Suppressor macrophage (primary cell): Measurements from ENCODE around the gene RALY.

Experiments
- DNase-seq, 4 experiments: peaks; one replicate each; pipeline ENCODE4 v3.0.0-alpha.2; 2020 to 2022
- total RNA-seq, 17 experiments: gene quantifications; one replicate each; lab custom pipeline; 2026; ENCODE audit warnings: mixed read lengths in 6 of 17, inconsistent platforms in 3 of 17; lab: John Stamatoyannopoulos, UW

RALY gene
- 102 to 166 (median 121) reads per million in 17 experiments for total RNA-seq

DNA sequence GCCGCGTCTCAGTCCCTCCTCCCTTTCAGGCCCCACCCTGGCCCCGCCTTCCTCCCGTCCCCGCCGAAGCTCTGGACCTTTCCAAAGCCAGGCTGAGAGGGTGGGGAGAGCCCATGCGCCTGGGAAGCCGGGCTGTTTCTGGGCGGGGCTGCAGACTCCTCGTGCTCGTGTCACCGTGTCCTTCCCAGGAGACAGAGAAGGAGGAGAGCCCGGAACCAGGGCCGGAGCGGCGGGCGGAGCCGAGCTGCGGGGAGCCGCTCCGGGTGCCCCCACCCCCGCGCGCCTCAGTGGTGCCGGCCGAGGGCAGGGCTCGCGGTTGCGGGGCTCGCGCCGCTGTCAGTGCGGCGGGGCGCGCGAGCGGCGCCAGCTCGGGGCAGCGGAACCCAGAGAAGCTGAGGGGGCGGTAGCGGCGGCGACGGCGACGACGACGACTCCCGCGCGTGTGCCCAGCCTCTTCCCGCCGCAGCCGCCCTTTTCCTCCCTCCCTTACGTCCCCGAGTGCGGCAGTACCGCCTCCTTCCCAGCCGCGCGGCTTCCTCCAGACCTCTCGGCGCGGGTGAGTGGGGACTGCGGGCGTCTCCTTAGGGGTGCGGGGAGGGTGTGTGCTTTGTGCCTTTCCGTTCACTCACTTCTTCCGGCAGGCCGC is at the start of gene RALY:
Gene RALY, plus strand, starts transcription at position 336 of the 646 bp plus-strand sequence. CDS start 78,164 bp downstream, outside the sequence.
- DNase-seq, result peak; percentile 97 to 99 (median 98)

GRCh38 chr20:33944914-33945313 is 48.8 kb upstream of the RALY start:
- DNase-seq, result no peak

- DNase-seq, result peak; percentile 46 to 81 (median 60)
Observed at GRCh38 chr20:33945391-33946081, 48.2 kb upstream of the RALY start.

DNA sequence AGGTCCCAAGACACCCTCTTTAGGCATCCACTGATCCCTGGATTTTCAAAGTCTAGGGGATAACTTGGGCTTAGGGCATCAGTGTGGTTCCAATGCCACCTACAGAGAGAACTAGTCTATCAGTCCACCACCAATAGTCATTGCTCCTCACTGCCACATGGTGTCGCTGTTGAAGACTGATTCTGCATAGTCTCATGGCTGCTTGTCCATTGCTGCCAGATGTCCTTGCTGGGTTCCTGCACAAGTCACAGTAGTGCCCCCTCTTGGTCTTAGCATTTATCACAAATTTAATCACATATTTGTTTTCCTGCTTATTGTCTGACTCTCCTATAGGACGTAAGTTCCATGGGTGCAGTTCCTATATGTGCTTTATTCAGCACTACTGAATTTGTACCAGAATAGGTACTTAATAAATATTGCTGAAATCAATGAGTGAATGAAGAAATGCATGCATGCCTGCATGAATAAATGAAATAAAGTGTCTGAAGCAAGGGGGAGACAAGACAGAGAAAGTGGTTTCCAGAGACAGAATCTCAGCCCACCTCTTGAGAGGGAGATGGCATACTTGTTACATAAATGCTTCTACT is 45.9 kb upstream of the RALY start:
- peak; percentile 56 to 72 (median 70) for DNase-seq

- DNase-seq, result no peak
Observed at GRCh38 chr20:33948480-33948879, 45.2 kb upstream of the RALY start.

- no peak for DNase-seq
Observed at GRCh38 chr20:33951171-33951570, 42.5 kb upstream of the RALY start.

DNA sequence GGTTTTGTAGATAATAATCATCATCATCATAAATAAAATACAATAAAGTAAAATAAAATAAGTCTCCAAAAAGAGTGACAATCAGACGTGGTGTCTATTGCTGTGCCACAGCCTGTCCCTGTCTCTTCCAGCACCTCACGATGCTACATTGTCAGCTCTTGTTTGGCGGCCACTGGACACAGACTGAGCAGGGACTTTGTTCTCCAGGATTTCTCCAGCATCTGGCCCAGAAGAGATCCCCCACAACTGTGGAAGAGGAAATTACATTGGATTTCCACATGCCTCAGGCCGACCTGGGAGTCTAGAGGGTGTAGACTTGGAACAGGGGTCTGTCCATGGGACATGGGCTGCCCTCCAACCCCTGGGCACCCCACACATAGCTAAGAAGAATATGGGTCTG is 39.2 kb upstream of the RALY start:
- DNase-seq, result no peak

DNA sequence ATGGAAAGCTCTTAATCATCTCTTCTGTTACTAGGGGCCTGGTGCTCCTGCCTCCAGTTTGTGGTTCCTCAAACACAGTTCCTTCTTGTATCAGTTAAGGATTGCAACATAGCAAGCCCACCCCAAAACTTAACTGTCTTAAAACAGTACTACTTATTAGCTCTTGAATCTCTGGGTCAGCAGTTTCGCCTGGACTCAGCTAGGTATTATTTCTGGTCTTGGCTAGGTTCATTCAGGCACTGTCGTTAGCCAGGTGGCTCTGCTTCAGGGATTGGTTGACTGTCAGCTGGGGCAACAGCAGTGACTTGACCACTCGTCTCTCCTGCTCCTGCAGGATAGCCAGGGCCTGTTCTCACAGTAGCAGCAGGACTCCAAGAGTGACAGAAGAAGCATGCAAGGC is 30.0 kb upstream of the RALY start:
- peak; percentile 11 to 44 (median 32) for DNase-seq

DNA sequence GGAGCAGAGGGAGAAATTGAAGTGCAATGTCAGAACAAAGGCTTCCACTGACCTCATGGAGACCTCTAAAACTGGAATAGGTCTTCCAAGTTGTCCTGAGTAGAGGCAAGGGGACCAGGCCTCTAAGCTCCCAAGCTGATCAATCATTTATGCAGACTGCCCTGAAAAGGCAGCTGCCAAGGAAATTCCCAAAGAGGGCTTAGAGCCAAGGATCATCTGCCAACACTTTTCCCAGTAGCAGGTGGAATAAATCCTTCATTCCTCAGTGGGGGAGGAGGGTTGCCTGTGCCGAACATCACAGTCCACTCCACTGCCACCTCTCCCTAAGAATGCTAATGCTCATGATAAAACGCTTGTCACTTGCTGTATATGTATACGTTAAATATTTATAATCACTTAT is 29.3 kb upstream of the RALY start:
- no peak for DNase-seq

DNA sequence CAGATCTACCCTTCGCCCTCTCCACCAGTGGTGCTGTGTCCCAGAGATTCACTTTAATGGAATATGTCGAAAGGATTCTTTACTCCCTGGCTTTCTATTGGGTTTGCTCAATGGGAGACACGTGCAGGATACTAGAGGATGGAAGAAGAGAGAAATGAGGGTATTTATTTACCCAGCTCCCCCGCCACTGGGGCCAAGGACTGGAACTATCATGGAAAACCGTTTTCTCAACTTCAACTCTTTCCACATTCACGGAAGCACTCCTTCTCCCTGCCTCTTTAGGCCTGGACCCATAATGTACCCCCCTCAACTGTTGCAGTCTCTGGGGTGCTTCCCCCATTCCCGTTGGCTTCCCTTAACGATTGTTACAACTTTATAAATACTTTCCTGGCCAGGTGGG is 26.6 kb upstream of the RALY start:
- DNase-seq, result no peak

DNA sequence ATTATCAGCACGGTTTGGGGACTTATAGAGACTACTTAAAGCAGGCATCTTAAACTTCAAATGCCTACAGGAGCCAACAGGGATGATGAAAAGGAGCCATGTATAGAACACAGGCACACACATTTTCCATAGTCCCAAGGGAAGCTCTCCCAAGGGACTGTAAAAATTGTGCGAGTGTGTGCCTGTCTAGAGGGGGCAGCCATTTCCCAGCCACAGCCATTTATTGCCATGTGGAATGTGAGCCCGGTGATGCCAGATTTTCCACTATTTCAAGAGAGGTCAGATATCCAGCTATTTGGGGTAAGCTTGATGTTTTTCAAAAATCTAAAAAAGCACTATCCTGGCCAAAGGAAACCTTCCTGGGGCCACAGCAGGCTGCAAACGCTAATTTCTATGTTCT is 24.1 kb upstream of the RALY start:
- DNase-seq, result no peak

GRCh38 chr20:33970229-33970628 is 23.5 kb upstream of the RALY start:
- no peak for DNase-seq

DNA sequence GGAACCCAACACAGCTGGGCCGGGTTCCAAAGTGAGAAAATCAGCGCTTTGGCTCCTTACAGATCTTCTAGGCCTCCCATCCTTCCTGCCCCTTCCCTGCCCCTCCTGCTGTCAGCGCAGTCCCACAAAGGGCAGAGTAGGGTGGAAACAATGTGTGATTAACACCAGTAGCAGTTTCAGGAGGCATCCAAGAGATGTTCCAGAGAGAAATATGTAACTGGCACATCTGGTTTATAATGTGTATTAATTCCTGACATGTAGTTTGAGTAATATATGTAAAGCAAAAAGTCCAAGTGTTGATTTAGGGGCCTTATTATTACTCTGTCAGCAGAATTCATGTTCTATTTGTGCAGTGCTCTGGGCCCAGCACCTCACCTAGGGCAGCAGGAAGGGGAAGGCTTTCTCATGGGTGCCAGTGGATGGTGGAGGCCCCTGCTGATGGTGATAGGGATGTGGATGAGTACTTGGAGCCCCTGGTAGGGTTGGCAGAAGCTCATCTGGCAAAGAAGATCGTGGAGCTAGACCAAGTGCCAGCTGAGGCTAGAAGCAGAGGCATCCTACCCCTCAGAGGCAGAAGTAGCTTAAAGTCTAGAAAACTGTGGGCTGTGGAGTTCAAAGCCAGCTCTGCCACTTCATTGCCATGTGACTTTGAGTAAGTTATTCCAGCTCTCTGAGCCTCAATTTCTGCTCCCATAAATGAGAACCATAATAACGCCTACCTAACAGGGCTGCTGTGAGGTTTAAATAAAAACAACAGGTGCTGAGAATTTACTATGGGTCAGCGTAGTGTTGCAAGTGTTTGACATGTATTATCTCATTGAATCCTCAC is 22.4 kb upstream of the RALY start:
- peak in 3 of 4 experiments; percentile 50 to 63 (median 51) for DNase-seq

DNA sequence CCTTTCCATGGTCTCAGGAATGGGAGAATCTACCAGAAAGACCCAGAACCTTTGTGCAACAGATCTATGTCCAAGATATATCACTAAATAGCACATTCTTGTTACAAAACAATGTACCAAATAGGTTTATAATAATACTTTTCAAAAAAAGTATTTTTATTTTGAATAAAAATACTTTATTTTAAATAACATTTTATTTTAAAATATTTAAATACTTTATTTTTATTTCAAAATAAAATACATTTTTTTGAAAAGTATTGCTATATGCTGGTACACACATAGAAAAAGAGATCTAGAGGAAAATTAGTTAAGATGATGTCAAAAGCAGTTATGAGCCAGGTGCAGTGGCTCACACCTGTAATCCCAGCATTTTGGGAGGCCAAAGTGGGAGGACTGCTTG is 16.8 kb upstream of the RALY start:
- no peak for DNase-seq

DNA sequence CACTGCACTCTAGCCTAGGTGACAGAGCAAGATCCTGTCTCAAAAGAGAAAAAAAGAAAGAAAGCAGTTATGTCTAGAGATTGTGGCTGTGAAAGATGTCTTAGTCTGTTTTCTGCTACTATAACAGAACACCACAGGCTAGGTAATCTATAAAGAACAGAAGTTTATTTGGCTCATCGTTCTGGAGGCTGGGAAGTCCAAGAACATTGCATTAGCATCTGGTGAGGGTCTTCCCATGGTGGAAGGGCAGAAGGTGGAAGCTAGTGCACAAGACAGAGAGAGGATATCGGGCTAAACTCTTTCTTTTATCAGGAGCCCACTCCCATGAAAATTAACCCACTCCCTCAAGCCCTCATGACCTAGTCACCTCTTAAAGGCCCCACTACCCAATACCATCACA is 16.2 kb upstream of the RALY start:
- DNase-seq, result no peak

- DNase-seq, result no peak
Observed at GRCh38 chr20:33979094-33979493, 14.6 kb upstream of the RALY start.

GRCh38 chr20:33981347-33981746 is 12.4 kb upstream of the RALY start:
- DNase-seq, result no peak

GRCh38 chr20:33981964-33982363 is 11.7 kb upstream of the RALY start:
- no peak for DNase-seq

DNA sequence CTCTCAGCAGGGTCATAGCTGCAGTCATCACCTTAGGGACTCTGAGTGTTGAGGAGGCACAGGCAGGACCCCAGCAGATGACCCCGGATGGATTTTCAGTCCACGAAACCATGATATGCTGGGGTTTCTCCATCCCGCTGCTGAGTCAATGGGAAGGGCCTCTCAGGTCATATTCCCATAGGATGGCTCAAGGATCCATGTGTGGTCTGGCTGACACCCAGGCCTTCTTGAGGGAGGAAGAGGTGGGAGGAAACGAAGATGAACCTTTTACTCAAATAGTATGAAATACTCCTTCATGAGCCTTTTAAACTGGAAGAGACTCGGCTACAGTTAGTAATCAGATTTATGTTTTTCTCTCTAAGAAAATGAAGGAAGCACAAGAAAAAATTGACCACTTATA is 10.3 kb upstream of the RALY start:
- no peak for DNase-seq

DNA sequence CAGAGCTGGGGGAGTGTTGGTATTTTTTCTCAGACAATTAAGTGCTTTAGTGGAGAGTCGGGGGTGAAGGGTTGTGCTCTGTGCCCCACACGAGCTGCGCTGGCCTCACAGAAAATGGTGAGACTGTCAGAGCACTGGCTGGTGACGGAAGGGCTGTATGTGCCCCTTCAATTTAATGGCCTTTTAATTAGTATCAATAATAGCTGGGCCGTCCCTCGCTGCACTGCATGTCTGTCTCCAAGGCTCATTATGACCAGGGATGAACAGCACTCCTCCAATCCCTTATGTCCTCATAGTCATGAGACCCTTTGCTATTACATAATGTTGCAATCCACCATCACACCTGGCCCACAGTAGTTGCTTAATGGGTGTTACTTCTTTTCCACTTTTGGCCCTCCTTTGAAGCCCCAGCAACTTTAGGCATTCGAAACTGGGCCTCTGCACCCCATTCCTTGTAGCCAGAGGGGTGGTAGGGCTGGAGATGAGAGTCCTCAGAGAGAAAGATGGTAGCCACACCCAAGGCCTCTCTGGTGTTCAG is 9.5 kb upstream of the RALY start:
- DNase-seq, result no peak

GRCh38 chr20:33985280-33985679 is 8.4 kb upstream of the RALY start:
- no peak for DNase-seq

- DNase-seq, result no peak
Observed at GRCh38 chr20:33985830-33986229, 7.9 kb upstream of the RALY start.
